GM21619 (cell line): Measurements from ENCODE around the gene DPH7.
"Not testable (repeated sequence)": the region's sequence is repeated elsewhere in the genome, so short reads cannot be mapped to it uniquely, and the experiment has no call there.

Source experiments
- ATAC-seq: cut with Tn5 transposase; IDR thresholded peaks from one replicate; pipeline ENCODE4 v1.9.1; 2021; ENCODE audit not compliant: unreplicated experiment

DPH7 gene

GRCh38 chr9:137581361-137582285, 2.9 kb upstream of the DPH7 start:
- ATAC-seq, result no peak

- no peak for ATAC-seq
Observed at GRCh38 chr9:137580954-137581322, 2.2 kb upstream of the DPH7 start.

- no peak for ATAC-seq
Observed at GRCh38 chr9:137580209-137580953, 1.7 kb upstream of the DPH7 start.

- ATAC-seq, result no peak
Observed at GRCh38 chr9:137579259-137579604, 507 bp upstream of the DPH7 start.

GRCh38 chr9:137575716-137576411, 2.9 kb downstream of the DPH7 start:
- no peak for ATAC-seq

GRCh38 chr9:137575364-137575715, 3.4 kb downstream of the DPH7 start:
- ATAC-seq, result no peak

- no peak for ATAC-seq
Observed at GRCh38 chr9:137574192-137574591, 4.5 kb downstream of the DPH7 start.

GRCh38 chr9:137570566-137570965, 8.2 kb downstream of the DPH7 start:
- no peak for ATAC-seq

- no peak for ATAC-seq
Observed at GRCh38 chr9:137569609-137570203, 9.0 kb downstream of the DPH7 start.

GRCh38 chr9:137568445-137568844, 10.3 kb downstream of the DPH7 start:
- not testable (repeated sequence) for ATAC-seq

GRCh38 chr9:137564817-137565411, 13.8 kb downstream of the DPH7 start:
- ATAC-seq, result no peak

GRCh38 chr9:137564134-137564533, 14.6 kb downstream of the DPH7 start:
- ATAC-seq, result no peak

- ATAC-seq, result no peak
Observed at GRCh38 chr9:137558127-137558526, 20.6 kb downstream of the DPH7 start.

- ATAC-seq, result no peak
Observed at GRCh38 chr9:137556069-137556838, 22.5 kb downstream of the DPH7 start.

GRCh38 chr9:137555179-137555578, 23.5 kb downstream of the DPH7 start:
- no peak for ATAC-seq

GRCh38 chr9:137554349-137554748, 24.4 kb downstream of the DPH7 start:
- no peak for ATAC-seq

- ATAC-seq, result not testable (repeated sequence)
Observed at GRCh38 chr9:137553654-137554053, 25.1 kb downstream of the DPH7 start.

- ATAC-seq, result peak; percentile 27
Observed at GRCh38 chr9:137552022-137552768, 26.5 kb downstream of the DPH7 start.

GRCh38 chr9:137551264-137552021, 27.3 kb downstream of the DPH7 start, which contains the start of gene MRPL41:
TSS of gene MRPL41 (plus strand) at chr9:137551879. CDS start at chr9:137552082, 203 bp downstream.
- peak; percentile 72 for ATAC-seq
